ENCODE data around the gene DNM2. TPM values are rescaled to one million over a fixed set of nuclear protein-coding genes. Genes with fewer than 3 reads are reported as not detected.

Gene DNM2
- total RNA-seq, 3 donors from 2014 or later = 318 to 602 (median 562) TPM

DNA sequence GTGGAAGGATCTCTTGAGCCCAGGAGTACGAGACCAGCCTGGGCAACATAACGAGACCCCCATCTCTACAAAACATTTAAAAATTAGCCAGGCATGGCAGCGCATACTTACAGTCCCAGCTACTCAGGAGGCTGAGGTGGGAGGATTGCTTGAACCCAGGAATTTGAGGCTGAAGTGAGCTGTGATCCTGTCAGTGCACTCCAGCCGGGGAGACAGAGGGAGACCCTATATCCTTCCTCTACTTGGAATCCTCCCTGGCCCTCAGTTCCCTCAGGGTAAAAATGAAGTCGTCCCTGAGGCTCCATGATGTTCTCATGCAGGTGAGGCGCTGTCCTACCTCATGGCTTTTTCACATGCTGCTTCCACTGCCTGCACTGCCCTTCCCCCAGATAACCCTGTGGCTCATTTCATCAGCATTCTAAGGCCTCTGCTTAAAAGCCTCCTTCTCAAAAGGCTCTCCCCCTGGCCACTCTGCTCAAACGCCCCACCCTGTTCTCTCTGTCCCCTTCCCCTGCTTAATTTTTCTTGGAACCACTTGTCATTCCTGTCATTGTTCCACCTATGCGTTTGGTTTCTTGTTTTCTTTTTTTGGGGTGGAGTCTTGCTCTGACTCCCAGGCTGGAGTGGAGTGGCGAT lies 19.2 kb downstream of the DNM2 start:
- TF ChIP-seq, protein P1, sequence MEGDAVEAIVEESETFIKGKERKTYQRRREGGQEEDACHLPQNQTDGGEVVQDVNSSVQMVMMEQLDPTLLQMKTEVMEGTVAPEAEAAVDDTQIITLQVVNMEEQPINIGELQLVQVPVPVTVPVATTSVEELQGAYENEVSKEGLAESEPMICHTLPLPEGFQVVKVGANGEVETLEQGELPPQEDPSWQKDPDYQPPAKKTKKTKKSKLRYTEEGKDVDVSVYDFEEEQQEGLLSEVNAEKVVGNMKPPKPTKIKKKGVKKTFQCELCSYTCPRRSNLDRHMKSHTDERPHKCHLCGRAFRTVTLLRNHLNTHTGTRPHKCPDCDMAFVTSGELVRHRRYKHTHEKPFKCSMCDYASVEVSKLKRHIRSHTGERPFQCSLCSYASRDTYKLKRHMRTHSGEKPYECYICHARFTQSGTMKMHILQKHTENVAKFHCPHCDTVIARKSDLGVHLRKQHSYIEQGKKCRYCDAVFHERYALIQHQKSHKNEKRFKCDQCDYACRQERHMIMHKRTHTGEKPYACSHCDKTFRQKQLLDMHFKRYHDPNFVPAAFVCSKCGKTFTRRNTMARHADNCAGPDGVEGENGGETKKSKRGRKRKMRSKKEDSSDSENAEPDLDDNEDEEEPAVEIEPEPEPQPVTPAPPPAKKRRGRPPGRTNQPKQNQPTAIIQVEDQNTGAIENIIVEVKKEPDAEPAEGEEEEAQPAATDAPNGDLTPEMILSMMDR (IDR thresholded peaks at IDR 0.05) = no peak
- H3K36me3 ChIP-seq (ENCODE audit: low read depth) = no peaks in the 10 kb centered on the region
- no peak for DNase-seq
- no peaks in the 10 kb centered on the region for H3K9me3 ChIP-seq
- intact Hi-C loops (cut with DNase I, micrococcal nuclease) = no loop called here
- H3K4me3 ChIP-seq = no peak overlapping the region
- no peak for ATAC-seq
- H3K4me1 ChIP-seq (ENCODE audit: low read depth) = peaks cover 65% of the 10 kb centered on the region

DNA sequence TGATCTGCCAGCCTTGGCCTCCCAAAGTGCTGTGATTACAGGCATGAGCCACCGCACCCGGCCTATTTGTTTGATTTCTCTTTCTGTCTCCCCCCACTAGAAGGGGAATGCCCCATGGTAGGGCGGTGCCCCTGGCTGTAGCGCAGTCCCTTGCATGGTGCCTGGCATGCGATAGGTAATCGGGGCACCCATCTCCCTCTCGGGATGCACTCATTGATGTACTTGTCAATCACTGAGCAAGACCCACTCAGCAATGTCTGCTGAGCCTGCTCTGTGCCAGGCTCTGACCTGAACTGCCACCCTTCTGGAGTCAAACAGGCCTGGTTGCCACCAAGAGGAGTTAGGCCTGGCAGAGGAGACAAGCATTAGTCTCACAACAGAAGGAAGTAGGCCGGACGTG lies 19.8 kb downstream of the DNM2 start:
- no peak overlapping the region for H3K4me3 ChIP-seq
- H3K9me3 ChIP-seq = no peaks in the 10 kb centered on the region
- H3K36me3 ChIP-seq (ENCODE audit: low read depth) = no peaks in the 10 kb centered on the region
- TF ChIP-seq, protein P1 (IDR thresholded peaks at IDR 0.05) = no peak
- ATAC-seq (peak; percentile 1), DNase-seq (no peak)
- H3K4me1 ChIP-seq (ENCODE audit: low read depth) = peaks cover 67% of the 10 kb centered on the region
- intact Hi-C loops (cut with DNase I, micrococcal nuclease) = no loop called here

GRCh38 chr19:10740798-10741197 lies 22.9 kb downstream of the DNM2 start:
- Histone ChIP-seq H3K4me3 (no peak overlapping the region), H3K36me3 (ENCODE audit: low read depth) (no peaks in the 10 kb centered on the region), H3K4me1 (ENCODE audit: low read depth) (peaks cover 75% of the 10 kb centered on the region), H3K9me3 (no peaks in the 10 kb centered on the region)
- DNase-seq (no peak), ATAC-seq (peak; percentile 59)
- intact Hi-C loops (cut with DNase I, micrococcal nuclease) = no loop called here
- TF ChIP-seq, protein P1 (IDR thresholded peaks at IDR 0.05) = no peak

- Histone ChIP-seq H3K9me3 (no peaks in the 10 kb centered on the region), H3K4me3 (no peak overlapping the region), H3K4me1 (ENCODE audit: low read depth) (peaks cover 67% of the 10 kb centered on the region), H3K36me3 (ENCODE audit: low read depth) (no peaks in the 10 kb centered on the region)
- TF ChIP-seq, protein P1 (IDR thresholded peaks at IDR 0.05) = no peak
- DNase-seq (peak in 1 of 3 donors; percentile 62), ATAC-seq (peak; percentile 31)
- intact Hi-C loops (cut with DNase I, micrococcal nuclease) = no loop called here
Measured at GRCh38 chr19:10742476-10742875, 24.6 kb downstream of the DNM2 start.

DNA sequence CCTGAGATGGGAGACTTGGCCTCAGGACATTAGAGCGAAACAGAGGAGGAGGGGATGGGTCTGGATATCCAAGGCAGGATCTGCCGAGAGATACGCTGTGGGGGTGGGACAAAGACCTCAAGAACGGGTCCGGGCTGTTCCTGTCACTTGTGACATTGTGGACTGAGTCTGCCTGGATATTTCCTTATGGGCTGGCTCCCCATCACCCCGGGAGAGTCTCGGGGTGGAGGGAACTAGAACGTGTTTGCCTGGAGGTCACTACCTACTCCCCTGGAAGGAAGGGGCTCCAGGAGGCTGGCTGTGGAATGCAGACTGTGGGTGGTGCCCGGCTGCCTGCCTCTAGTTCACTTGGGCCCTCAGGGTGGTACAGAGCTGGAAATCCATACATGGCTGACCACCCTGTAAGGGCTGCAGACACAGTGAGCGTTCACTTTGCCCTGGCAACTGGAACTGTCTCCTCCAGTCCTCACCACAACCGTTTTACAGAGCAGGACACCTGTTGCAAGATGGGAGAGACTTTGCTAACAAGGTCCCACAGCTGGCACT lies 26.4 kb downstream of the DNM2 start:
- TF ChIP-seq, protein P1 (IDR thresholded peaks at IDR 0.05) = no peak
- Histone ChIP-seq H3K9me3 (no peaks in the 10 kb centered on the region), H3K4me1 (ENCODE audit: low read depth) (peaks cover 68% of the 10 kb centered on the region), H3K4me3 (no peak overlapping the region), H3K36me3 (ENCODE audit: low read depth) (no peaks in the 10 kb centered on the region)
- DNase-seq = peak in 2 of 3 donors; percentile 51 to 66
- ATAC-seq = peak; percentile 3
- intact Hi-C loops (cut with DNase I, micrococcal nuclease) = no loop called here

All from mucosa of descending colon (tissue), 3 donors.